ENCODE results near the gene DIS3L2.

GRCh38 chr2:232013701-232014353, 52.3 kb downstream of the DIS3L2 start:
- TF ChIP-seq, protein P1, sequence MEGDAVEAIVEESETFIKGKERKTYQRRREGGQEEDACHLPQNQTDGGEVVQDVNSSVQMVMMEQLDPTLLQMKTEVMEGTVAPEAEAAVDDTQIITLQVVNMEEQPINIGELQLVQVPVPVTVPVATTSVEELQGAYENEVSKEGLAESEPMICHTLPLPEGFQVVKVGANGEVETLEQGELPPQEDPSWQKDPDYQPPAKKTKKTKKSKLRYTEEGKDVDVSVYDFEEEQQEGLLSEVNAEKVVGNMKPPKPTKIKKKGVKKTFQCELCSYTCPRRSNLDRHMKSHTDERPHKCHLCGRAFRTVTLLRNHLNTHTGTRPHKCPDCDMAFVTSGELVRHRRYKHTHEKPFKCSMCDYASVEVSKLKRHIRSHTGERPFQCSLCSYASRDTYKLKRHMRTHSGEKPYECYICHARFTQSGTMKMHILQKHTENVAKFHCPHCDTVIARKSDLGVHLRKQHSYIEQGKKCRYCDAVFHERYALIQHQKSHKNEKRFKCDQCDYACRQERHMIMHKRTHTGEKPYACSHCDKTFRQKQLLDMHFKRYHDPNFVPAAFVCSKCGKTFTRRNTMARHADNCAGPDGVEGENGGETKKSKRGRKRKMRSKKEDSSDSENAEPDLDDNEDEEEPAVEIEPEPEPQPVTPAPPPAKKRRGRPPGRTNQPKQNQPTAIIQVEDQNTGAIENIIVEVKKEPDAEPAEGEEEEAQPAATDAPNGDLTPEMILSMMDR (IDR thresholded peaks at IDR 0.05), result no peak
- no peak for TF ChIP-seq NR1H2 (CRISPR knock-in tag; IDR thresholded peaks at IDR 0.05)

Measured in WTC11 (cell line).